Breast epithelium (tissue), 4 donors: ENCODE results near the gene AGER. TPM values are rescaled to one million over a fixed set of nuclear protein-coding genes. Genes with fewer than 3 reads are reported as not detected.
A peak's percentile ranks its signal among the peaks of the same experiment; 100 is the strongest.

Source experiments
- DNase-seq, 2 donors: peaks; one replicate each; pipeline ENCODE4 v3.0.0-alpha.2; 2019; ENCODE audit warnings: low spot score in 2 of 2
- H3K27ac ChIP-seq, 2 donors: fragments of 200-600 bp; sonication (generic) in 1 of 2; one replicate each; pipeline ENCODE4 v1.5.1; 2016 to 2019; ENCODE audit warnings: mild to moderate bottlenecking in 1 of 2
- H3K27me3 ChIP-seq, 2 donors: fragments of 200-600 bp; sonication (generic) in 1 of 2; one replicate each; pipeline versions ENCODE4 v1.5.1 to v1.6.0; 2017 to 2019; ENCODE audit warnings: control low read depth in 1 of 2, mild to moderate bottlenecking in 1 of 2
- H3K36me3 ChIP-seq: fragments of 200-600 bp; one replicate; pipeline ENCODE4 v1.5.1; 2019
- H3K4me1 ChIP-seq, 2 donors: fragments of 200-600 bp; sonication (generic); one replicate each; pipeline ENCODE4 v1.5.1; 2016 to 2019; ENCODE audit warnings: control low read depth in 1 of 2
- H3K4me3 ChIP-seq, 3 donors: fragments of 200-600 bp; sonication (generic); 1 replicate in 2 of 3; 2 replicates in 1 of 3; pipeline ENCODE4 v1.5.1; 2016 to 2019; ENCODE audit warnings: mild to moderate bottlenecking in 3 of 3, moderate library complexity in 2 of 3
- H3K9me3 ChIP-seq, 2 donors: fragments of 200-600 bp; sonication (generic) in 1 of 2; one replicate each; pipeline ENCODE4 v1.5.1; 2016 to 2019; ENCODE audit warnings: control low read depth in 1 of 2
- CTCF ChIP-seq, 3 donors: fragments of 450-650 bp; IDR thresholded peaks; one replicate each; pipeline ENCODE4 v1.5.1; 2016 to 2017; ENCODE audit warnings: antibody characterized with exemption in 3 of 3, mild to moderate bottlenecking in 3 of 3, moderate library complexity in 3 of 3
- POLR2A ChIP-seq: fragments of 450-650 bp; IDR thresholded peaks from one replicate; pipeline ENCODE4 v1.6.1; 2016; ENCODE audit warnings: antibody characterized with exemption, mild to moderate bottlenecking, moderate library complexity
- POLR2AphosphoS5 ChIP-seq, 3 donors: sonication (generic); formaldehyde crosslinking; IDR thresholded peaks; one replicate each; pipeline ENCODE4 v1.6.1; 2017; ENCODE audit warnings: antibody characterized with exemption in 3 of 3
- intact Hi-C: fragments of 100-400 bp; cut with DNase I; formaldehyde crosslinking; loops from one replicate; pipeline ENCODE4 v1.15.1; 2023; ENCODE audit warnings: low total_unique reads
- total RNA-seq, 3 donors: library from RNA; depleted of rRNA; stranded (reverse); fragments of >200 nt; gene quantifications; one replicate each; pipeline ENCODE4 v1.1.0, GENCODE V29; 2016

Gene AGER
- total RNA-seq, 3 donors from 2014 or later = 1.3 to 2.6 (median 1.8) TPM

- DNase-seq = peak in 1 of 2 donors; percentile 52
- no peaks in the 10 kb centered on the region for H3K9me3 ChIP-seq
- peak in 2 of 3 donors; percentile 10 to 45 for TF ChIP-seq POLR2AphosphoS5 (IDR thresholded peaks at IDR 0.05)
- TF ChIP-seq POLR2A = peak; percentile 49
- TF ChIP-seq CTCF (IDR thresholded peaks at IDR 0.05) = no peak
- peak overlapping the region; percentile 95 to 98 for H3K27ac ChIP-seq
- peaks cover 0 to 34% of the 10 kb centered on the region in 2 donors for H3K4me1 ChIP-seq
- H3K36me3 ChIP-seq = no peaks in the 10 kb centered on the region
- H3K27me3 ChIP-seq = no peaks in the 10 kb centered on the region
- intact Hi-C loops = no loop called here
- peak overlapping the region; percentile 72 to 91 (median 91) for H3K4me3 ChIP-seq
These were observed 6.8 kb downstream of the AGER start for GRCh38 chr6:32177183-32177787.

GRCh38 chr6:32176476-32177182 is 7.4 kb downstream of the AGER start:
- Histone ChIP-seq H3K27me3 (no peaks in the 10 kb centered on the region), H3K4me3 (peak overlapping the region; percentile 72 to 91 (median 91)), H3K36me3 (no peaks in the 10 kb centered on the region), H3K9me3 (no peaks in the 10 kb centered on the region), H3K27ac (peak overlapping the region; percentile 95 to 98), H3K4me1 (peaks cover 0 to 34% of the 10 kb centered on the region in 2 donors)
- no peak for DNase-seq
- no peak for TF ChIP-seq CTCF (IDR thresholded peaks at IDR 0.05)
- no peak for TF ChIP-seq POLR2AphosphoS5 (IDR thresholded peaks at IDR 0.05)
- no peak for TF ChIP-seq POLR2A
- intact Hi-C loops = no loop called here

GRCh38 chr6:32175711-32176475 is 8.2 kb downstream of the AGER start, which contains the start of gene AGPAT1:
AGPAT1 (minus strand) TSS chr6:32176084; CDS start chr6:32171496, 4,588 bp downstream.
- no peaks in the 10 kb centered on the region for H3K9me3 ChIP-seq
- H3K4me1 ChIP-seq = peaks cover 0 to 34% of the 10 kb centered on the region in 2 donors
- peak within 1 kb of the TSS; percentile 95 to 98 for H3K27ac ChIP-seq
- intact Hi-C loops = no loop called here
- TF ChIP-seq CTCF (IDR thresholded peaks at IDR 0.05) = no peak
- TF ChIP-seq POLR2AphosphoS5 (IDR thresholded peaks at IDR 0.05) = peak; percentile 73 to 89 (median 81)
- TF ChIP-seq POLR2A = peak; percentile 51
- no peaks in the 10 kb centered on the region for H3K27me3 ChIP-seq
- peak within 1 kb of the TSS; percentile 72 to 91 (median 91) for H3K4me3 ChIP-seq
- no peaks in the 10 kb centered on the region for H3K36me3 ChIP-seq
- peak; percentile 94 for DNase-seq

- H3K27ac ChIP-seq = peak overlapping the region; percentile 93 to 98
- no peaks in the 10 kb centered on the region for H3K27me3 ChIP-seq
- H3K4me1 ChIP-seq = peaks cover 0 to 34% of the 10 kb centered on the region in 2 donors
- H3K4me3 ChIP-seq = peak overlapping the region; percentile 72 to 91 (median 91)
- no peaks in the 10 kb centered on the region for H3K9me3 ChIP-seq
- TF ChIP-seq POLR2A (no peak), CTCF (IDR thresholded peaks at IDR 0.05) (no peak), POLR2AphosphoS5 (IDR thresholded peaks at IDR 0.05) (no peak)
- intact Hi-C loops = no loop called here
- no peak for DNase-seq
- no peaks in the 10 kb centered on the region for H3K36me3 ChIP-seq
These were observed 8.7 kb downstream of the AGER start for GRCh38 chr6:32175322-32175710.
